GM10266 (cell line): ENCODE data around the gene PLCB1.

Experiments used
- DNase-seq: peaks from one replicate; pipeline ENCODE4 v3.0.0; 2012; ENCODE audit errors: extremely low spot score
- CTCF ChIP-seq: IDR thresholded peaks from 2 replicates; pipeline ENCODE4 v1.5.1; 2012; ENCODE audit warnings: mild to moderate bottlenecking, low read depth; ENCODE audit not compliant: control insufficient read depth, insufficient read depth; ENCODE audit errors: missing control alignments

Gene PLCB1

DNA sequence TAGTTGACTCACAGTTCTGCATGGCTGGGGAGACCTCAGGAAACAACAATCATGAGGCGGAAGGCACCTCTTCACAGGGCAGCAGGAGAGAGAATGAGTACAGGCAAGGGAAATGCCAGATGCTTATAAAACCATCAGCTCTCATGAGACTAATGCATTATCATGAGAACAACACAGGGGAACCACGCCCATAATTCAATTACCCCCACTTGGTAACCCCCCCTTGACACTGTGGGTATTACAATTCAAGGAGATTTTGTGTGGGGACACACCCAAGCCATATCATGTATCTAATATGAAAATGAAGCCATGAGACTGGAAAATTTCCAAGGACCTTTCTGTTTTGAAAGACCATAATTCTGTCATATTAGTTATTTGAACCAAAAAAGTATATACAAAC, 594.4 kb downstream of the PLCB1 start:
- TF ChIP-seq CTCF: no peak
- DNase-seq: no peak

DNA sequence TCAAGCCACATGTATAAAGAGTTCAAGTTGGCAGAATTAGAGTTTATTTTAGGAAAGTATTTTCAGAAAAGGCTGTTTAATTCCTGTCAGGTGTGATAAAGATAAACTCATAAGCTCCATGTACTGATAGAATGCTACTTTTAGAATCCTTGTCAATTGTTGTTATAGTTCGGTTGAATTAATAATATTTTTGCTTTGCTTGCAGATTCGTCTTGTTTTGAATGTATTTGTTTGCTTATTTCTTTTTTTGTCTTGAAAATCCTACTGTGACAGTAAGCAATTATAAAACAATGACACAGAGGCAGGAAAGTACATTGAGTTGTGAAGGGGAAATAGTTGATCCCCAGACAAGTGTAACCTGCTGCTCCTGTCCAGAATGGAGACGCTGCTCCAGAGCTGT, 602.9 kb downstream of the PLCB1 start:
- no peak for DNase-seq
- no peak for TF ChIP-seq CTCF

DNA sequence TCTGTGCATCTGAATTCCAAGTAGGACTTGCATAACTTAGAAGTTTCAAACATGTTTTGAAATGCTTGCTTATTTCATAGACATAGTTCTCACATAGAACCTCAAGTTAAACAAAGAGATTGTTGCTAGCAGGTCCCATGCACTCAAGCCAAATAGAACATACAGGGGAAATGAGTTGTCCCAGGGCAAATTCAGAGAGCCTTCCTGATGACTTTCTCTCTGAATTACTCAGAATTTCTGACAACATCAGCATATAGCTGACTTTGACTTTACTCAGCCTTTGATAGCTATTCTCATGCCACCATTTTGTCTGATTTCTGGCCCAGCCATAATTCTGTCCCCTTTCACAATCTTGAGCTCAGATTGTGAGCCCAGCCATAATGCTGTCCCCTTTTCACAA, 603.6 kb downstream of the PLCB1 start:
- no peak for DNase-seq
- TF ChIP-seq CTCF: no peak

DNA sequence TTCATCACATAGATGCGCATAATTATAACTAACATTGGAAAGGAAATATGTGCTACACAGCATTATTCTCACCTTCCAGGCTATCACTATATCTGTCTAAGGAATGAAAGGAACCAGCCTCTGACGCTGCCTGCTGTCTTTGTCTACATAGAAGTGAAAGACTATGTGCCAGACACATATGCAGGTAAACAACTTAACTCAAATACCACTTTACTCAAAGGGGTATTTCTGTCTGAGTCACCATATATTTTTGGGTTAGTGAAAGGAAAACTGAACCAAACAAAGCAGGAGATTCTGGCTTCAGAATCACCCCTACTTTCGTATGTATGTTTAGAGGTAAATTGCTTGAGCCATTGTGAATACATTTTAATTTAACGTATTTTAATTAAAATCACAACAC, 608.2 kb downstream of the PLCB1 start:
- TF ChIP-seq CTCF: no peak
- DNase-seq: peak; percentile 12

- no peak for DNase-seq
- no peak for TF ChIP-seq CTCF
Measured at GRCh38 chr20:8744228-8744844, 612.3 kb downstream of the PLCB1 start.

DNA sequence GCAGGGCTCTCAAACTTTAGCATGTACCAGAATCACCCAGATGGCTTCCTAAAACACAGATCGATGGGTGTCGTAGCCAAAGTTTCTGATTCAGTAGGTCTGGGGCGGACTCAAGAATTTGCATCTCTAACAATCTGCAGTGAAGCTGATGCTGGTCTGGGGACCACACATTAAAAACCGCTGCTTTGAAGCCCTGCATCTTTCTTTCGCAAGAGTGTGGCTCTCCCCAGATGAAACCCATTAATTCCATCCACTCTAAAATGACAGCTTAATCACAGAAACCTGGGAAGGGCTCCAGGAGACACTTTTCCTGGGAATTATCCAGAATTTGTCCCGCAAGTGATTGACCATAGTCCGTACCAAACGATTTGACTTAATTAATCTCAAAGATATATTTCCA, 617.0 kb downstream of the PLCB1 start:
- no peak for TF ChIP-seq CTCF
- no peak for DNase-seq

GRCh38 chr20:8749986-8750385, 617.9 kb downstream of the PLCB1 start:
- DNase-seq: no peak
- no peak for TF ChIP-seq CTCF
